Loucy (cell line): ENCODE measurements around the gene BEX3.

ENCODE experiments used
- H2AFZ ChIP-seq: fragments of 200-600 bp; sonication (generic); 2 replicates; pipeline ENCODE4 v1.6.0; 2016; ENCODE audit warnings: antibody characterized with exemption, mild to moderate bottlenecking, low read length, moderate library complexity
- H3F3A ChIP-seq: fragments of 200-600 bp; 2 replicates; pipeline ENCODE4 v1.6.0; 2016; ENCODE audit warnings: antibody characterized with exemption, low read depth, mild to moderate bottlenecking
- H3K27me3 ChIP-seq: fragments of 200-600 bp; sonication (generic); 2 replicates; pipeline ENCODE4 v1.6.1; 2014; ENCODE audit warnings: low read length, mild to moderate bottlenecking; ENCODE audit not compliant: insufficient read depth, poor library complexity, severe bottlenecking
- H3K36me3 ChIP-seq: fragments of 200-600 bp; sonication (generic); 2 replicates; pipeline ENCODE4 v1.6.1; 2016; ENCODE audit warnings: low read length; ENCODE audit not compliant: insufficient read depth
- H3K4me1 ChIP-seq: fragments of 200-600 bp; sonication (generic); 2 replicates; pipeline ENCODE4 v1.5.1; 2014; ENCODE audit warnings: low read length, mild to moderate bottlenecking; ENCODE audit not compliant: insufficient read depth, poor library complexity, severe bottlenecking
- H3K4me2 ChIP-seq: fragments of 200-600 bp; sonication (generic); 2 replicates; pipeline ENCODE4 v1.6.0; 2014; ENCODE audit warnings: antibody characterized with exemption, low read length, low read depth, mild to moderate bottlenecking; ENCODE audit not compliant: poor library complexity, severe bottlenecking
- H3K4me3 ChIP-seq: fragments of 200-600 bp; sonication (generic); 2 replicates; pipeline ENCODE4 v1.5.1; 2014; ENCODE audit warnings: low read length, mild to moderate bottlenecking, mixed read lengths; ENCODE audit not compliant: poor library complexity, severe bottlenecking
- H3K79me2 ChIP-seq: fragments of 200-600 bp; sonication (generic); 2 replicates; pipeline ENCODE4 v1.6.1; 2014; ENCODE audit warnings: low read length; ENCODE audit not compliant: insufficient read depth
- H3K9ac ChIP-seq: fragments of 200-600 bp; sonication (generic); 2 replicates; pipeline ENCODE4 v1.6.0; 2014; ENCODE audit warnings: mild to moderate bottlenecking, low read depth, low read length, moderate library complexity; ENCODE audit not compliant: poor library complexity, severe bottlenecking
- H3K9me2 ChIP-seq: fragments of 200-600 bp; sonication (generic); replicated peaks from 2 replicates; pipeline ENCODE4 v1.6.1; 2016; ENCODE audit warnings: low read depth, low read length, mixed read lengths
- H3K9me3 ChIP-seq: fragments of 200-600 bp; sonication (generic); 2 replicates; pipeline ENCODE4 v1.6.1; 2014; ENCODE audit warnings: mild to moderate bottlenecking, antibody characterized with exemption, low read length, low read depth; ENCODE audit not compliant: insufficient read depth
- H4K20me1 ChIP-seq: fragments of 200-600 bp; sonication (generic); 2 replicates; pipeline ENCODE4 v1.6.0; 2014; ENCODE audit warnings: antibody characterized with exemption, low read length, mild to moderate bottlenecking; ENCODE audit not compliant: insufficient read depth, poor library complexity, severe bottlenecking
- EZH2phosphoT487 ChIP-seq: fragments of 200-600 bp; IDR thresholded peaks from 2 replicates; pipeline ENCODE4 v1.6.1; 2018; ENCODE audit warnings: antibody characterized with exemption, mild to moderate bottlenecking, moderate library complexity, borderline replicate concordance
- TF ChIP-seq, protein P1 (sequence below): fragments of 200-600 bp; sonication (generic); conservative IDR thresholded peaks from 2 replicates; pipeline ENCODE4 v1.5.1; 2014; ENCODE audit warnings: mild to moderate bottlenecking, antibody characterized with exemption, low read length

Gene BEX3

DNA sequence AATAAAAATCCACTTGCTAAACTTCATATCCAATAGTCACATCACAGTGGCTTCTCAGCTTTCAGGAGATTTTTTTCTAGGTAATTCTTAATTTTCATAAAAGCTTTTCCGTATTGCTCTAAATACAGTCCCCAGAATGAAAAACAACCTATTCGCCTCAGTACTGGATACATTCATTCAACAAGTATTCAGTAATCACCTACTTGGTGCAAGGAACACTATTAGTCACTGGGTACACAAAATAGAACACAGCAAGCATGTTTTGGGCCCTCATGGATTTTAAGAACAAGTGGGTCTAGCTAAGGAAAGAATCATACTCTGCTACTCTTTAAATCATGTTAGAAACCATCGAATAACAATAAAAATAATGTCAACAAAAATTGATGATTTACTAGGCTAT lies 2.8 kb upstream of the BEX3 start:
- Histone ChIP-seq H3F3A (no peaks in the 10 kb centered on the region), H3K9me3 (no peaks in the 10 kb centered on the region), H3K4me1 (peaks cover 19% of the 10 kb centered on the region), H4K20me1 (no peaks in the 10 kb centered on the region), H3K27me3 (no peaks in the 10 kb centered on the region), H3K79me2 (peaks cover 15% of the 10 kb centered on the region; the same call in 1 of the 2 replicates), H3K36me3 (no peaks in the 10 kb centered on the region), H3K9ac (no peak overlapping the region), H3K4me3 (no peak overlapping the region), H2AFZ (no peak overlapping the region), H3K4me2 (no peak overlapping the region), H3K9me2 (no peaks in the 10 kb centered on the region)
- TF ChIP-seq, protein P1, sequence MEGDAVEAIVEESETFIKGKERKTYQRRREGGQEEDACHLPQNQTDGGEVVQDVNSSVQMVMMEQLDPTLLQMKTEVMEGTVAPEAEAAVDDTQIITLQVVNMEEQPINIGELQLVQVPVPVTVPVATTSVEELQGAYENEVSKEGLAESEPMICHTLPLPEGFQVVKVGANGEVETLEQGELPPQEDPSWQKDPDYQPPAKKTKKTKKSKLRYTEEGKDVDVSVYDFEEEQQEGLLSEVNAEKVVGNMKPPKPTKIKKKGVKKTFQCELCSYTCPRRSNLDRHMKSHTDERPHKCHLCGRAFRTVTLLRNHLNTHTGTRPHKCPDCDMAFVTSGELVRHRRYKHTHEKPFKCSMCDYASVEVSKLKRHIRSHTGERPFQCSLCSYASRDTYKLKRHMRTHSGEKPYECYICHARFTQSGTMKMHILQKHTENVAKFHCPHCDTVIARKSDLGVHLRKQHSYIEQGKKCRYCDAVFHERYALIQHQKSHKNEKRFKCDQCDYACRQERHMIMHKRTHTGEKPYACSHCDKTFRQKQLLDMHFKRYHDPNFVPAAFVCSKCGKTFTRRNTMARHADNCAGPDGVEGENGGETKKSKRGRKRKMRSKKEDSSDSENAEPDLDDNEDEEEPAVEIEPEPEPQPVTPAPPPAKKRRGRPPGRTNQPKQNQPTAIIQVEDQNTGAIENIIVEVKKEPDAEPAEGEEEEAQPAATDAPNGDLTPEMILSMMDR, result no peak
- no peak for TF ChIP-seq EZH2phosphoT487

DNA sequence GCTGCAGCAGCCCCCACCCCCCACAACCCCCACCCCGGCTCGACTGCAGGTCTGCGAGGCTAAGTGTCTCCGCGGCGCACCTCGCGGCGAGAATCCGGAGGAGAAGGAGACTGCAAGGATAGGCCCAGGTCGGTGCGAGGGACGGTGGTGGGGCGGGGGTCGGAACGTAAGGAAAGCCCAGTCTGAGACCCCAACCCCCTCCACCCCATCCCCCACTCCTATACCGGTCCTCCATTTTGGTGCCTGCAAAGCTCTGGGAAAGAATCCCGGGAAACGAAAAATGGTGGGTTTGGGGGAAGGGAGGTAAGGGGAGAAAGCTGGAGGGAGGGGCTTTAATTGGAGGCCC lies 614 bp downstream of the BEX3 start:
- no peaks in the 10 kb centered on the region for H3K9me3 ChIP-seq
- peaks cover 9% of the 10 kb centered on the region for H3K4me1 ChIP-seq
- no peaks in the 10 kb centered on the region for H3F3A ChIP-seq
- H4K20me1 ChIP-seq, result no peaks in the 10 kb centered on the region
- peak overlapping the region; percentile 84 for H3K9ac ChIP-seq
- H3K36me3 ChIP-seq, result no peaks in the 10 kb centered on the region
- H3K27me3 ChIP-seq, result no peaks in the 10 kb centered on the region
- no peak for TF ChIP-seq EZH2phosphoT487
- TF ChIP-seq, protein P1, result no peak
- peak overlapping the region; percentile 87 for H3K4me3 ChIP-seq
- H3K4me2 ChIP-seq, result peak overlapping the region; percentile 89
- no peaks in the 10 kb centered on the region for H3K9me2 ChIP-seq
- H2AFZ ChIP-seq, result peak overlapping the region; percentile 60; the same call in 1 of the 2 replicates
- H3K79me2 ChIP-seq, result peaks cover 18% of the 10 kb centered on the region; the same call in 1 of the 2 replicates

DNA sequence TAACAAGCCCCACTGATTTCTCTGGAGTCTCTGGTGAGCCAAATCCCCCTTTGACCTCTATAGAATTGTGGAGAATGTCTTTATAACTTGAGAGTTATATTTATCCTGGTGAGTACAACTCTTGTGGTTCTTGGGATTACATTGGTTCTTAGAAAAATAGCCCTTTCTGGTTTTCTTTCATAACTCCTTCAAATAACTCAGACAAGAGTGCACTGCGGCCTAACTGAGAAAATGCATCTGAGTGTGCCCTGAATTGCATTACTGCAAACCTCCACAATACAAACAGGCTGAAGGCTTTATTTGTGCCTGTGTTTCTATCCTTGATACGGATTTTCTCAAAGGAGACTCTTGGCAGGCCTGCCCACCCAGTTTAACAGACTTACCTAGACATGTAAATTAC lies 2.7 kb downstream of the BEX3 start:
- peak overlapping the region; percentile 17 for H3K4me3 ChIP-seq
- TF ChIP-seq, protein P1, result no peak
- TF ChIP-seq EZH2phosphoT487, result no peak
- no peaks in the 10 kb centered on the region for H3F3A ChIP-seq
- no peak overlapping the region for H2AFZ ChIP-seq
- H3K4me1 ChIP-seq, result peaks cover 9% of the 10 kb centered on the region
- H3K9me3 ChIP-seq, result no peaks in the 10 kb centered on the region
- peaks cover 18% of the 10 kb centered on the region; the same call in 1 of the 2 replicates for H3K79me2 ChIP-seq
- H3K9me2 ChIP-seq, result no peaks in the 10 kb centered on the region
- H3K9ac ChIP-seq, result no peak overlapping the region
- no peaks in the 10 kb centered on the region for H3K36me3 ChIP-seq
- peak overlapping the region; percentile 89 for H3K4me2 ChIP-seq
- H3K27me3 ChIP-seq, result no peaks in the 10 kb centered on the region
- H4K20me1 ChIP-seq, result no peaks in the 10 kb centered on the region
